K562 (cell line): ENCODE results near the gene SLAIN2. TPM values are rescaled to one million over a fixed set of nuclear protein-coding genes. Genes with fewer than 3 reads are reported as not detected.

Source experiments
- ATAC-seq: fragments of 200-7000 bp; cut with Tn5 transposase; 3 replicates; pipeline ENCODE4 v1.9.1; 2020; ENCODE audit warnings: moderate library complexity
- BruUV-seq: library from RNA; stranded (reverse); fragments of 400-500 nt; replicated peaks from 2 replicates; lab custom pipeline; 2021; lab: Mats Ljungman, UMichigan
- CTCF ChIA-PET: fragments of 300-600 bp; formaldehyde crosslinking; extraction: SDS; loops from one replicate; lab custom pipeline; 2021; ENCODE audit warnings: low intra/inter-chr PET ratio; lab: Yijun Ruan, JAX
- POLR2A ChIA-PET: fragments of 300-600, 350-650 bp; sonication (Branson Sonifier 250); formaldehyde crosslinking; extraction: SDS; loops from one replicate; lab custom pipeline; 2021; ENCODE audit warnings: antibody characterized with exemption, inconsistent platforms; lab: Yijun Ruan, JAX
- DNase-seq, 4 experiments: peaks; one replicate each; pipeline versions ENCODE4 v3.0.0 to v3.0.0-alpha.2; 2011 to 2018; ENCODE audit warnings: low spot score in 3 of 4, mixed read lengths in 3 of 4; ENCODE audit errors: extremely low read depth in 1 of 4
- FAIRE-seq: peaks from 2 replicates; lab custom pipeline; 2011; peaks lifted over from hg19 to GRCh38; lab: Jason Lieb, UNC
- H2AFZ ChIP-seq: 2 replicates; pipeline ENCODE4 v1.6.0; 2011; ENCODE audit warnings: low read depth, low read length, control low read depth, inconsistent platforms
- H3K27ac ChIP-seq: fragments of 200-600 bp; 3 replicates; pipeline ENCODE4 v1.8.0; 2011; ENCODE audit warnings: low read depth, mild to moderate bottlenecking, control low read depth, inconsistent platforms, low read length, moderate library complexity, mixed read lengths; ENCODE audit errors: extremely low read depth
- H3K27me3 ChIP-seq, 2 experiments: fragments of 300-600 bp in 1 of 2; 2 replicates in 1 of 2; 3 replicates in 1 of 2; pipeline versions ENCODE4 v1.6.0 to v1.8.0; 2011; ENCODE audit warnings: inconsistent platforms in 2 of 2, low read length in 2 of 2, mild to moderate bottlenecking in 1 of 2, mixed read lengths in 1 of 2, moderate library complexity in 1 of 2; ENCODE audit not compliant: control insufficient read depth in 2 of 2, insufficient read depth in 2 of 2
- H3K36me3 ChIP-seq: fragments of 300-600 bp; 3 replicates; pipeline ENCODE4 v1.8.0; 2011; ENCODE audit warnings: mild to moderate bottlenecking, low read length, inconsistent platforms; ENCODE audit not compliant: control insufficient read depth, insufficient read depth
- H3K4me1 ChIP-seq, 2 experiments: fragments of 200-600 bp in 1 of 2; replicated peaks in 1 of 2; 2 replicates in 1 of 2; 3 replicates in 1 of 2; pipeline versions ENCODE4 v1.5.1 to v1.8.0; 2011; ENCODE audit warnings: inconsistent platforms in 2 of 2, low read length in 2 of 2, mild to moderate bottlenecking in 1 of 2, mixed read lengths in 1 of 2, moderate library complexity in 1 of 2; ENCODE audit not compliant: control insufficient read depth in 2 of 2, insufficient read depth in 2 of 2
- H3K4me2 ChIP-seq: 2 replicates; pipeline ENCODE4 v1.6.1; 2011; ENCODE audit warnings: low read length, control low read depth, inconsistent platforms, mixed read lengths; ENCODE audit not compliant: insufficient read depth
- H3K4me3 ChIP-seq: fragments of 200-600 bp; sonication (generic), shearing (Covaris generic); 2 replicates; pipeline ENCODE4 v1.5.1; 2016; ENCODE audit warnings: control low read depth, inconsistent platforms
- H3K79me2 ChIP-seq: fragments of 200-600 bp; 3 replicates; pipeline ENCODE4 v1.8.0; 2011; ENCODE audit warnings: low read length, inconsistent platforms; ENCODE audit not compliant: control insufficient read depth, insufficient read depth
- H3K9ac ChIP-seq, 2 experiments: 2 replicates each; pipeline versions ENCODE4 v1.6.0 to v1.6.1; 2011; ENCODE audit warnings: low read depth in 2 of 2, low read length in 2 of 2, control low read depth in 1 of 2, inconsistent platforms in 1 of 2, mild to moderate bottlenecking in 1 of 2, mixed read lengths in 1 of 2; ENCODE audit not compliant: insufficient read depth in 1 of 2
- H3K9me1 ChIP-seq: one replicate; pipeline ENCODE4 v1.6.0; 2011; ENCODE audit warnings: inconsistent platforms, mild to moderate bottlenecking, low read length, moderate library complexity; ENCODE audit not compliant: control insufficient read depth, insufficient read depth
- H3K9me3 ChIP-seq: replicated peaks from 2 replicates; pipeline ENCODE4 v1.5.1; 2011; ENCODE audit warnings: low read depth, low read length, inconsistent platforms; ENCODE audit not compliant: control insufficient read depth, insufficient read depth
- H4K20me1 ChIP-seq: replicated peaks from 2 replicates; pipeline ENCODE4 v1.6.1; 2011; ENCODE audit warnings: low read length, inconsistent platforms, mixed read lengths; ENCODE audit not compliant: control insufficient read depth, insufficient read depth
- ASH1L ChIP-seq: fragments of 450-650 bp; IDR thresholded peaks from 2 replicates; pipeline ENCODE4 v1.6.1; 2018; ENCODE audit warnings: borderline replicate concordance, mild to moderate bottlenecking, low read depth; ENCODE audit not compliant: partially characterized antibody
- BCOR ChIP-seq: fragments of 450-650 bp; IDR thresholded peaks from 2 replicates; pipeline ENCODE4 v1.6.1; 2016
- BDP1 ChIP-seq: IDR thresholded peaks from 3 replicates; pipeline ENCODE4 v1.6.1; 2011; ENCODE audit not compliant: insufficient read length, insufficient read depth
- C11orf30 ChIP-seq: fragments of 450-650 bp; IDR thresholded peaks from 2 replicates; pipeline ENCODE4 v1.6.1; 2016; ENCODE audit warnings: low read depth, mild to moderate bottlenecking
- FOSL1 ChIP-seq: fragments of 200-800 bp; sonication (Bioruptor generic); conservative IDR thresholded peaks from 2 replicates; pipeline ENCODE4 v1.6.1; 2016; ENCODE audit warnings: missing genetic modification characterization, missing compliant biosample characterization
- JUND ChIP-seq, 2 experiments: IDR thresholded peaks; 2 replicates in 1 of 2; 3 replicates in 1 of 2; pipeline ENCODE4 v1.6.1; 2011; ENCODE audit warnings: borderline replicate concordance in 2 of 2, low read depth in 2 of 2, low read length in 2 of 2, improper control_type of control experiment in 1 of 2, missing biosample characterization in 1 of 2, missing genetic modification characterization in 1 of 2, missing genetic modification reagents in 1 of 2
- MAZ ChIP-seq, 2 experiments: fragments of 450-650 bp in 1 of 2; sonication (generic) in 1 of 2; formaldehyde crosslinking; IDR thresholded peaks in 1 of 2; conservative IDR thresholded peaks in 1 of 2; 2 replicates each; pipeline versions ENCODE4 v1.4.0 to v1.5.0; 2020; ENCODE audit warnings: mild to moderate bottlenecking in 1 of 2, missing genetic modification reagents in 1 of 2
- MECOM ChIP-seq: fragments of 250-450 bp; sonication (Bioruptor Pico); IDR thresholded peaks from 2 replicates; pipeline ENCODE4 v1.8.0; 2022; ENCODE audit warnings: inconsistent platforms
- MYNN ChIP-seq, 2 experiments: sonication (generic); formaldehyde crosslinking in 1 of 2; IDR thresholded peaks; 2 replicates each; pipeline versions ENCODE4 v1.5.0 to v1.6.1; 2016 to 2020; ENCODE audit warnings: antibody characterized with exemption in 1 of 2, missing genetic modification reagents in 1 of 2
- NFE2L1 ChIP-seq: fragments of 450-650 bp; IDR thresholded peaks from 2 replicates; pipeline ENCODE4 v1.6.1; 2016; ENCODE audit warnings: missing genetic modification characterization, low read depth, mild to moderate bottlenecking, missing compliant biosample characterization, moderate library complexity, borderline replicate concordance
- SAP30 ChIP-seq: fragments of 200-600 bp; sonication (generic); IDR thresholded peaks from 2 replicates; pipeline ENCODE4 v1.6.1; 2012; ENCODE audit warnings: borderline replicate concordance, low read depth, mild to moderate bottlenecking, moderate library complexity, low read length, control low read depth, inconsistent platforms; ENCODE audit not compliant: insufficient read depth, poor library complexity, severe bottlenecking
- in situ Hi-C: fragments of 300-500 bp; cut with MboI; formaldehyde crosslinking; loops from 4 replicates; pipeline ENCODE4 v1.15.0; 2018; ENCODE audit warnings: inconsistent platforms, mixed read lengths
- intact Hi-C: fragments of 100-400 bp; cut with micrococcal nuclease; formaldehyde crosslinking; loops from 2 replicates; pipeline ENCODE4 v1.14.2; 2022
- polyA plus RNA-seq, 8 experiments: library from polyadenylated mRNA; depleted of rRNA in 4 of 8; stranded (reverse) in 5 of 8; unstranded in 3 of 8; fragments of >200 nt; fragmentation: Nextera tagmentation in 2 of 8; fragmentation: Illumina TruSeq in 1 of 8; extraction: Ambion mirVana in 2 of 8; extraction: Trizol in 1 of 8; gene quantifications; 2 replicates each; pipeline versions ENCODE4 v1.2.1 to v1.2.3, GENCODE V29; 2011 to 2014; ENCODE audit warnings: inconsistent platforms in 1 of 8, missing spikeins in 1 of 8
- total RNA-seq, 7 experiments: library from RNA; depleted of rRNA in 6 of 7; stranded (reverse); fragments of >200 nt in 6 of 7; fragmentation: Illumina TruSeq in 2 of 7; extraction: Trizol in 2 of 7; gene quantifications; 2 replicates each; pipeline versions ENCODE4 v1.2.1 to v1.2.3, GENCODE V29; 2011 to 2021; ENCODE audit warnings: low replicate concordance in 1 of 7
- TF ChIP-seq, protein P1 (sequence below), 2 experiments: fragments of 450-650 bp in 1 of 2; sonication (generic) in 1 of 2; formaldehyde crosslinking in 1 of 2; IDR thresholded peaks in 1 of 2; conservative IDR thresholded peaks in 1 of 2; 2 replicates each; pipeline versions ENCODE4 v1.6.1 to v1.8.1; 2016 to 2023; ENCODE audit warnings: mild to moderate bottlenecking in 2 of 2, moderate library complexity in 2 of 2, inconsistent platforms in 1 of 2, missing genetic modification reagents in 1 of 2

Gene SLAIN2
- total and polyA plus RNA-seq, 9 of the 15 experiments (the other 6 are each of a cell fraction or from before 2014, with no cell fraction given) = 3.5 to 116 (median 35.0) TPM

DNA sequence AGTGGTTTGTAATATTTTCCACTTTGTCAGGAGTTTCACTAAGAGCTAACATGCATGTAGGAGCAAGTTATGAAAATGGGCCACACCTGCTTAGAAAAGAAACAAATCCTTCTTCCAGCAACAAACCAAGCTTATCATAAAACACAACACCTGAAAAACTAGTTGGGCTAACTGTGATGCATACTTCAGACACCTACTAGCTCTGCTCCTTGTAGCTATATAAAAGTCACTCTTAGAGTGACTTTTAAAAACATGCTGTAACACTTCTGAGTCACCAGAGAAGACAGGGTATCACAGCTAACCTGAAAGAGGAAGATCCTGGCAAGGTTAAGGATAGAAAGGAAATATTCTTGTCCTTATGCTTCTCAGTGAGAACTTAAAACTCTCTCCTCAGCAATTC lies 3.6 kb upstream of the SLAIN2 start:
- in situ Hi-C loops (no loop called here), intact Hi-C loops (no loop called here)
- H3K4me2 ChIP-seq = no peak overlapping the region
- no peaks in the 10 kb centered on the region; the same call in 1 of the 2 replicates for H4K20me1 ChIP-seq
- DNase-seq = no peak
- TF ChIP-seq MECOM (0 out of 2 replicates have a peak, but pooled peaks have one; percentile 15), MAZ (CRISPR knock-in tag; conservative IDR thresholded peaks at IDR 0.05 in 1 of 2, IDR thresholded peaks at IDR 0.05 in 1 of 2) (0 out of 4 replicates have a peak, but pooled peaks of 1 of the 2 experiments have one; percentile 11), MYNN (IDR thresholded peaks at IDR 0.05) (peak; percentile 98), MYNN (CRISPR knock-in tag; IDR thresholded peaks at IDR 0.05) (no peak), BDP1 (no peak), ASH1L (no peak), JUND (IDR thresholded peaks at IDR 0.05; ENCODE audit: borderline replicate concordance, low read depth, low read length) (peak; percentile 32; the same call in 1 of the 2 replicates), JUND (tag; IDR thresholded peaks at IDR 0.05; ENCODE audit: borderline replicate concordance, low read depth, low read length) (no peak), NFE2L1 (tag) (no peak), FOSL1 (tag) (peak; percentile 71), C11orf30 (0 out of 2 replicates have a peak, but pooled peaks have one; percentile 17), BCOR (no peak), SAP30 (no peak)
- TF ChIP-seq, protein P1, sequence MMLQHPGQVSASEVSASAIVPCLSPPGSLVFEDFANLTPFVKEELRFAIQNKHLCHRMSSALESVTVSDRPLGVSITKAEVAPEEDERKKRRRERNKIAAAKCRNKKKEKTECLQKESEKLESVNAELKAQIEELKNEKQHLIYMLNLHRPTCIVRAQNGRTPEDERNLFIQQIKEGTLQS (IDR thresholded peaks at IDR 0.05) = 0 out of 2 replicates have a peak, but pooled peaks have one; percentile 31
- TF ChIP-seq, protein P1 (CRISPR knock-in tag; conservative IDR thresholded peaks at IDR 0.05) = no peak
- no peak for ATAC-seq
- peaks cover 12 to 55% of the 10 kb centered on the region in 2 experiments; a peak in 4 of 5 replicates for H3K4me1 ChIP-seq
- H3K36me3 ChIP-seq = no peaks in the 10 kb centered on the region
- no TSS peak for BruUV-seq
- ChIA-PET POLR2A (interaction anchor here (1.9 kb wide), 1 partner anchor 10 kb away, joined by 9 read pairs; no protein-coding TSS in a partner anchor), CTCF (no interaction called here)
- no peaks in the 10 kb centered on the region for H3K27me3 ChIP-seq
- no peak overlapping the region for H3K9ac ChIP-seq
- H3K4me3 ChIP-seq = no peak overlapping the region
- no peaks in the 10 kb centered on the region for H3K9me1 ChIP-seq
- H3K79me2 ChIP-seq = peaks cover 14% of the 10 kb centered on the region
- no peak for FAIRE-seq
- H3K9me3 ChIP-seq = no peaks in the 10 kb centered on the region
- H2AFZ ChIP-seq = no peak overlapping the region; the same call in none of the 2 replicates
- H3K27ac ChIP-seq = no peak overlapping the region
